ENCODE measurements around the gene LPGAT1.
"Not testable (repeated sequence)": the region's sequence is repeated elsewhere in the genome, so short reads cannot be mapped to it uniquely, and the experiment has no call there.

Gene LPGAT1

GRCh38 chr1:211731456-211732292, 98.9 kb downstream of the LPGAT1 start:
- no peak for DNase-seq

- no peak for DNase-seq
Measured at GRCh38 chr1:211730347-211730746, 100.2 kb downstream of the LPGAT1 start.

- no peak for DNase-seq
Measured at GRCh38 chr1:211729238-211729637, 101.3 kb downstream of the LPGAT1 start.

GRCh38 chr1:211726467-211726995, 104.0 kb downstream of the LPGAT1 start:
- peak; percentile 10 for DNase-seq

- peak; percentile 11 for DNase-seq
Measured at GRCh38 chr1:211724687-211725196, 105.8 kb downstream of the LPGAT1 start.

- DNase-seq = no peak
Measured at GRCh38 chr1:211723273-211723672, 107.3 kb downstream of the LPGAT1 start.

GRCh38 chr1:211722277-211723175, 108.0 kb downstream of the LPGAT1 start:
- DNase-seq = no peak

- DNase-seq = not testable (repeated sequence)
Measured at GRCh38 chr1:211716555-211716954, 114.0 kb downstream of the LPGAT1 start.

GRCh38 chr1:211715971-211716370, 114.6 kb downstream of the LPGAT1 start:
- DNase-seq = no peak

- DNase-seq = no peak
Measured at GRCh38 chr1:211714154-211714553, 116.4 kb downstream of the LPGAT1 start.

- no peak for DNase-seq
Measured at GRCh38 chr1:211713231-211713630, 117.3 kb downstream of the LPGAT1 start.

GRCh38 chr1:211711315-211711705, 119.3 kb downstream of the LPGAT1 start:
- DNase-seq = no peak

- DNase-seq = no peak
Measured at GRCh38 chr1:211710566-211711314, 119.8 kb downstream of the LPGAT1 start.

GRCh38 chr1:211708926-211709325, 121.6 kb downstream of the LPGAT1 start:
- no peak for DNase-seq

- no peak for DNase-seq
Measured at GRCh38 chr1:211708006-211708405, 122.6 kb downstream of the LPGAT1 start.

GRCh38 chr1:211705467-211706091, 125.0 kb downstream of the LPGAT1 start:
- DNase-seq = no peak

GRCh38 chr1:211704543-211704942, 126.0 kb downstream of the LPGAT1 start:
- DNase-seq = no peak

GRCh38 chr1:211703812-211704537, 126.6 kb downstream of the LPGAT1 start:
- DNase-seq = no peak

- DNase-seq = no peak
Measured at GRCh38 chr1:211701733-211702132, 128.8 kb downstream of the LPGAT1 start.

- no peak for DNase-seq
Measured at GRCh38 chr1:211699059-211699458, 131.5 kb downstream of the LPGAT1 start.
